Liver (tissue), 3 donors: ENCODE results near the gene SLC43A3.

Source experiments
- CTCF ChIP-seq: fragments of 150-350 bp; IDR thresholded peaks from 2 replicates; pipeline ENCODE4 v1.5.1; 2017; ENCODE audit warnings: improper control_type of control experiment, low read depth, low read length; ENCODE audit not compliant: missing input control
- FOXA1 ChIP-seq: IDR thresholded peaks from 2 replicates; pipeline ENCODE4 v1.6.1; 2016; ENCODE audit warnings: antibody characterized with exemption
- SP1 ChIP-seq: IDR thresholded peaks from 2 replicates; pipeline ENCODE4 v1.6.1; 2018; ENCODE audit warnings: antibody characterized with exemption, mild to moderate bottlenecking
- YY1 ChIP-seq: IDR thresholded peaks from 2 replicates; pipeline ENCODE4 v1.6.1; 2016; ENCODE audit warnings: antibody characterized with exemption, mild to moderate bottlenecking
- donor health status: healthy.
- donor health status: healthy.

- TF ChIP-seq CTCF (no peak), SP1 (peak; percentile 96), YY1 (peak; percentile 80), FOXA1 (peak; percentile 71)
These were observed 11.7 kb upstream of the SLC43A3 start for GRCh38 chr11:57438345-57439285.
